Measurements from ENCODE around the gene PKNOX1.

- TF ChIP-seq CTCF (conservative IDR thresholded peaks at IDR 0.05; ENCODE audit: low read depth in 2 of 2) (no peak), EZH2 (IDR thresholded peaks at IDR 0.05; ENCODE audit: low read depth, unreplicated experiment) (no peak)
Measured at GRCh38 chr21:42941696-42942085, 32.7 kb upstream of the PKNOX1 start.

All from GM23338 (cell line).